ENCODE measurements around the gene TNFRSF13B.

GRCh38 chr17:16994631-16995030, 22.7 kb upstream of the TNFRSF13B start:
- TF ChIP-seq CTCF (IDR thresholded peaks at IDR 0.05; ENCODE audit: low read depth, low read length) (no peak), EZH2phosphoT487 (IDR thresholded peaks at IDR 0.05; ENCODE audit: low read depth) (no peak)

Data from OCI-LY3 (cell line).